ENCODE results near the gene CACNA1I.

DNA sequence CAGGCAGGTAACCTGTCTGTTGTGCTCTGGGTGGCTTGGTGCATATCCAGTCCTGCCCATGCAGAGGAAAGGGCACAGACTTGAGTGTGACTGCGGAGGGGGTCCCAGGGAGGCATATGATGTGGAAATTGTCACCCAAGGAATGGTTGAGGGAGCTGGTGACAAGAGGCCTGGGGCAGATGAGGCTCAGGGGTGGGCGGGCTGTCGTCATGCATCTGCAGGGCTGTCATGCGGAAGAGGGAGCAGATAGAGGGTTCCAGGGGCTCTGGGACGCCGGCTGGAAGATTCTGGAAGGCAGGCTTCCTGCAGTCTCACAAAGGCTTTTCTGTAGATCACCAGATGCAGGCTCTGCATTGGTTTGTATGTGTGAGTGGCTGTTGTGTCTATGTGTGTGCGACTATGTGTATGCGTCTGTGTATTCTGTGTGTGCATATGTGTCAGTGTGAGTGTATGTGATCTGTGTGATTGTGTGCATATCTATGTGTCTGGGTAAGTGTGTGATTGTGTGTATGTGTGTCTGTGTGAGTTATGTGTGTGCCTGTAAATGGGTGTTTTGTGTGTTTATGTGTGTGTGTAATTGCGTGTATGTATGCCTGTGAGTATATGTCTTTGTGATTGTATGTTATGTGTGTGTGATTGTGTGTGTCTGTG lies 7.6 kb upstream of the CACNA1I start:
- TF ChIP-seq CTCF (IDR thresholded peaks at IDR 0.05; ENCODE audit: insufficient read depth, low read depth, low read length) (no peak), EZH2 (IDR thresholded peaks at IDR 0.05; ENCODE audit: insufficient read depth, low read length) (no peak)

Data from astrocyte (in vitro differentiated cells and primary cell).